GM18511 (cell line): ENCODE measurements around the gene SLC2A13.
A peak's percentile ranks its signal among the peaks of the same experiment; 100 is the strongest.

ENCODE experiments used
- ATAC-seq: cut with Tn5 transposase; IDR thresholded peaks from one replicate; pipeline ENCODE4 v1.9.1; 2021; ENCODE audit warnings: mild to moderate bottlenecking, moderate library complexity; ENCODE audit not compliant: unreplicated experiment

Gene SLC2A13

DNA sequence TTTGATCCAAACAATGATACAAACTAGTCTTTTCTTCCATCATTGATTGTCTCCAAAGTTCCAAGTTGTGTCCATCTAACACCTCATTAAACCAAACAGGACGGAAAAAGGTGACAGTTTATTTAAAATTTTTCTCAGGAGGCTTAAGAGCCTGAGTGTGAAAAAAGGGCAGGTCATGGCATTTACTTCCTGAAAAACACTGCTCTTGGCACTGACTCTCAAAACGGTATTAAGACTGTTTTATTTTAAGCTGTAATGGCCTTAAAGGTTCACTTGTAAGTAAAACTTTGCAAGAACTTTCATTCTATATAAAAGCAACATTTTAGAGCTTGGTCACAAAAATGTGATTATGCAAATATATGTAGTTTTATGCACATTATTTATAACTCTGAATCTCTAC, 222.5 kb downstream of the SLC2A13 start:
- no peak for ATAC-seq

GRCh38 chr12:39878753-39879152, 227.1 kb downstream of the SLC2A13 start:
- ATAC-seq, result no peak

DNA sequence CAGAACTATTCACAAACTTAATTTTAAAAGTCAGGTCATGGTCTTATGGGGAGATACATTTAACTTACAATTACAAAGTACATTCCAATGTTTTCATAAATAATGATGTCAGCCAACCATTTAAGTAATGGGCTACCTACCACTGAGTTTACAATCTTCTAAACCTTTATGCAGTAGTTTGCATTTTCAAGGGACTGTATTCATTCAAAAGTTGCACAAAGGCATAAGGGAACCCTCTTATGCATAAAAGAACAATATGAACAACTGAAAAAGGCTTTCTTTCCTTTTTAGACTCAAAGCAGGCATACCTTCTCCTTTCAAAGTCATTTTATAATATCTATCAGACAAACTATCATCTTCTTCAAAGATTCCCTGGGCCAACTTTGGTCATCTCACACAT, 230.2 kb downstream of the SLC2A13 start:
- ATAC-seq, result no peak

DNA sequence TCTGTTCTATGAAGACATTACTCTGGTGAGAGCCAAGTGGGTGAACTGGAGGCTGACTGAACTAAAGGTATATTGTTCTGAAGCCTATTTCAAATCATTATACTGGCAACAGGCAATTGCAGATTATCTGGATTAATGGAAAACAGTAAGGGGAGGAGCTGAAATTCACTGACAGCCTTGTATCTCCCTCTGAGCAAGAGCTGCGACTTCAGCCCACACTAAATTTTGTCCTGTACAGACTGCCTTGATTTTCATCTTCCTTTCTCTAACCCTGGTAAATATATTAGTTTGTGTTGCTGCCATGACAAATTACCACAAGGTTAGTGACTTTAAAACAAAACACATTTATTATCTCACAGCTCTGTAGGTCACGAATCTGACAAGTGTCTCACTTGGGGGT, 231.1 kb downstream of the SLC2A13 start:
- ATAC-seq, result no peak

- no peak for ATAC-seq
Measured at GRCh38 chr12:39873065-39873464, 232.8 kb downstream of the SLC2A13 start.

DNA sequence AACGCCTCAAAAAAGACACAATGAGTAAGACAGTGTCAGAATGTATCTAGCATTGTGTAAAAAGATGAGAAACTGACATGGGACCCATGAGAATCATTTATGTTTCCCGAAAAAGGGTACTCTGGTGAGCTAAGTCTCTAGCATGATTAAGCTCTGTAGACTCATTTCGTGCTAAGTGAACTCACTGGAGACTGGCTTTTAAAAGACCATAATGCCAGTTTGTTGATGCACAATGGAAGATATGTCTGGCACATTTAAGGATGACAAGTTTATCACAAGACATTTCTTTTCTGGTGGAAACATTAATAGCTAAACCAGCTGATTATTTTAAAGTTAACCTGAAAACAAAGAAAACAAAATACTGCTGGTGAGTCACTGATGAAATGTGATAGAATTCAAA, 233.5 kb downstream of the SLC2A13 start:
- no peak for ATAC-seq

GRCh38 chr12:39868328-39868725, 237.6 kb downstream of the SLC2A13 start:
- ATAC-seq, result no peak

GRCh38 chr12:39867631-39868327, 238.1 kb downstream of the SLC2A13 start:
- no peak for ATAC-seq

GRCh38 chr12:39866135-39866534, 239.7 kb downstream of the SLC2A13 start:
- ATAC-seq, result no peak

DNA sequence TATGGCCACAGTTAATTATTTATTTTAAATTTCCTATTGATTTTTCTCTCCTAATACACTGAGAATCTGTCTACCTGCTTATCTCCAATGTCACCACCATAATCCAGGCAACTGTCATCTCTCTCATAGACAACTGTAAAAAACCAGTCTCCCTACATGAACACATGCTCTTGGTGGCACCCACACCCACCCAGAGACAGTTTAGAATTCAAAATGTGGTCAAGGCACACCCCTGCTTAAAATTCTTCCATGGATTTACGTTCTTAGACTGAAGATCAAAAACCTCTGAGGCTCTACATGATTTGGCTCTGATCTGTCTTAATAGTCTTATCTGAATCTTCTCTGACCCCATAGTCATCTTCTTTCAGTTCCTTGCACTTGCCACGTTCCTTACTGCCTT, 245.2 kb downstream of the SLC2A13 start:
- ATAC-seq, result no peak

- ATAC-seq, result no peak
Measured at GRCh38 chr12:39853003-39853402, 252.9 kb downstream of the SLC2A13 start.

DNA sequence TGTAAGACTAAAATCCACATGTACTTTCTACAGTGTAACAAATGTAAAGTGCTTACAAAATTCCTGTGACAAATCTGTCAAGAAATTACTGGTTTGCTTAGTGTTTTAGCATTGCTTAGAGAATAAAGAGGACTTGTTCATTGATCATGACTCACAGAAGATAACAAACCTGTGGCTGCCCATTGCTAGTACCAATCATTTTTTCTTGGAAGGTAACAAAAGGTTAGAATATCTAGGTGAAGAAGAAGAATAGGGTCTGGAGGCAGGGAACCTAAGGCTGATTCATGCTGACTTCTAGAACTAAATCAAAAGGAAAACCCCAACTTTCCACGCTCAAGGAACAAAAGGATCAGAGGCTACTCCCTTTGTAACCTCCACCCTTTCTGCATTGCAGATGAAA, 253.5 kb downstream of the SLC2A13 start:
- ATAC-seq, result no peak

GRCh38 chr12:39848218-39848617, 257.7 kb downstream of the SLC2A13 start:
- ATAC-seq, result peak; percentile 65

GRCh38 chr12:39846971-39847650, 258.8 kb downstream of the SLC2A13 start:
- ATAC-seq, result peak; percentile 49

GRCh38 chr12:39846304-39846703, 259.6 kb downstream of the SLC2A13 start:
- ATAC-seq, result peak; percentile 51

DNA sequence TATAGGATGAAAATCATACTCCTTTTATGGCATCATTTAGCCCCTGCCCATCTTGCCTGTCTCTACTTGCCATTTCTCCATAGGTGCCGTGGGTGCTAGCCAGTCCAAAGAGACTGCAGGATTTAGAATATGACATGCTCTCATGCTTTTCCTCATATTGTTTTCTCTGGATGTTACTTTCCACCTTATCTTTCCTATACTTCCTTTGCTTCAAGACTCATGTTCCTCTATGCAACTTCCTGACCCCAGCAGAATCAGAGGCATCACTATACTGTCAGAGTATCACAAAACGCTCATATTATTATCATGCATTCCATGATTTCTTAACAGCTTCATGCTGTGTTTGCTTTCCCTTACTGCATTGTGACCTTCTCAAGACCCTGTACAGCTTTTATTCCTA, 265.5 kb downstream of the SLC2A13 start:
- ATAC-seq, result no peak

DNA sequence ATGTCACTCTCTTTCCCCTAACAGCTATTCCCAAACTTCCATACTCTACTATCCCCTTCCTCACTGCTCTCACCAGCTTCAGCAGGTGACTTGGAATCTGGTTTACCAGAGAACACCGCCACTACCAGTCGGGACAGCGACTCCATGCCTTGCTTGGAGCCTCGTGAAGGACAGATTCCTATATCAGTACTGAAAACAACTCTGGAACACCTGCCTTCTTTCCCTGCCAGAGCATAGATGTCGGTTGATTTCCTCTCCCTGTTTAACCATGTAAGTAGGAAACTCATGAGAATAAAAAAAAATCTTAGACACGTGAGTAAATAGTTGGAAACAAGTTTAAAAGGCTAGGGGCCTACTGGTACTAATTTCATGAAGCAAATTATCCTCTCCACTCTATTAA, 266.8 kb downstream of the SLC2A13 start:
- ATAC-seq, result no peak

DNA sequence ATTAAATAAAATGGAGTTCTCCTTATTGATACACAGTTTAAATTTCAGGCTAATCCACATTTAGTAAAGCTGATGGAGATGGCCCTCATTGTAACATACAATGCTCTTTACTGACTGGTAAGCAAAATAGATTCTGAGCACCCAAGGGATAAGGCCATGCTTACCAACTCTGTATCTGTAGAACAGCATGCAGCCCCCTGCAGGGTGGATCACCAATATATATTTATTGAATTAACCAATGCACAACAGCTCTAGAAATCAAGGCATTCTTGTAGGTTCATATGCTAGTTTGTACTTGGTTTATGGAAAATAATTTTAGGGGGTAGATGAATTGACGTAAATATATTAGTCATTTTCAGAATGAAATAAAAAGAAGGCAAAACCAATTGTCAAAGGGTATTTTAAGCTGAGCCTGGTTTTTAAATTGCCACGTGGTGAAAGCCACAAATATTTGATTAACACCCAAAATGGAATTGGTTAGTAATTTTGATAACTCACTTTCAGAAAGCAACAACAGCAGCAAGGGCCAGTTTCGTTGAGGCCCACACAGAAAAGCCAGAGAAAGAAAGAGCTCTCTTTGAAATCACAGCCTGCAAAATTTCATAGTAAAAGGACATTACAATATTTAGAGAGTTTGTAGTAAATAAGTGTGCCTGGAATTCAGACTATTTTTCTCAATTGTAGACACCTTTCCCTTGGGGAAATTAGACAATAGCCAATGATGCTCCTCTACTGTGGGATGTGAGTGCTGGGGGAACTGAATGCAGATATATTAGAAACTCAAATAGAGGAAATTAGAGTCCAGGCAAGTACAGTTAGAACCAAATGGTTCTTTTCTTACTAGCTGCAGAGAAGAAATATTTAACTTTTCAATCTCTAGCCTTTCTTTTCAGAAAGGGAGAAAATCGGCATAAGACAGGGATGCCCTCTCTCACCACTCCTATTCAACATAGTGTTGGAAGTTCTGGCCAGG, 270.1 kb downstream of the SLC2A13 start:
- peak; percentile 82 for ATAC-seq

DNA sequence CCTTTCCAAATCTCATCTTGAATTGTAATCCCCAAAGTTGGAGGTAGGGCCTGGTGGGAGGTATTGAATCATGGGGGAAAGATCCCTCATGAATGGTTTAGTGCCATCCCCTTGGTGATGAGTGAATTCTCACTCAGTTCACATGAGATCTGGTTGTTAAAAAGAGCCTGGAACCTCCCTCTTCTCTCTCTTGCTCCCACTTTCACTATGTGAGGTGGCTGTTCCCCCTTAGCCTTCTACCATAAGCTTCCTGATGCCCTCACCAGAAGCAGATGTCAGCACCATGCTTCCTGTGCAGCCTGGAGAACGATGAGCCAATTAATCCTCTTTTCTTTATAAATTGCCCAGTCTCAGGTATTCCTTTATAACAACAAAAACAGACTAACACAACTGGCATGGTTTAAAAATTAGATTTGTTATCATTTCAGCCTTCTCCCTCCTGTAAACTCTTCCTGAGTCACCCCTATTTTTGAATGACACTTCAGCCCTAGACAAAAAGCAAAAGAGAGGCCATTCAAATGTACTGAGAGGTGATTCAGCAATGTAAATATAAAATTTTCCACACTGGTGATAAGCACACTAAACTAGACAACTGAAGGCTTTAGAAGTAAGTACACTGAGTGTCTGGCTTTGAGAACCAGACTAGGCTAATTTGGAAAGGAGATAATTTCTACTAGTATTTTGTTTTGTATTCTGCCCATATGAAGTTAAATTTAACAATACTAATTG, 274.1 kb downstream of the SLC2A13 start:
- ATAC-seq, result peak; percentile 34

DNA sequence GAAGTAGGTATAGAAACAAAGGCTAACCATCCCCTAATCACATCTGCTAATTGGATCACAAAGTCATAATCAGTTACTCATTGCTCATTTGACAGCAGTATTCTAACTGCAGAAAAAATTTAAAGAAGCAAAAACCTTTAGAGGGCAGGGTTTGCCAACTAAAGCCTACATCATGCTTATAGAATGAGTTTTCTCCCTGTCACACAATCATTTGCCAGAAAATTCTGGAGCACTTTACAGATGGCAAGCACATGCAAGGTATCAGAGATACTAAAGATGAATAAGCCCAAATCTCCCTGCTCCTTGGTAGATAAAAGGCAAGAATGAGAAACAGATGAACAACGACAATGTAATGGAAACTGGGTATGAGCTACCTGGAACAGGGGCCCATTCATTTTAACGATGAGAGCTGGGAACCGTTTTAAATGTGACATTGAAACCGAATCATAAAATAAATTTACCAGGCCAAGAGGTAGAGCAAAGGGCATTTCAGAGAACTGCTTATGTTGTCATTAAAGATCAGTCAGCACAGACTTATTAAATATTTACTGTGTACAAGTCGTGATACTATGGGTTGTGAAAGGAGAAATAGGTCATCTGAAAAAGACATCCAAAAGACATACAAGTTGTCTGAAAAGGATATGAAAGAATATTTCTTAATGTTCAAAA, 274.9 kb downstream of the SLC2A13 start:
- no peak for ATAC-seq
